ENCODE results near the gene PRPF18.

The PRPF18 gene

DNA sequence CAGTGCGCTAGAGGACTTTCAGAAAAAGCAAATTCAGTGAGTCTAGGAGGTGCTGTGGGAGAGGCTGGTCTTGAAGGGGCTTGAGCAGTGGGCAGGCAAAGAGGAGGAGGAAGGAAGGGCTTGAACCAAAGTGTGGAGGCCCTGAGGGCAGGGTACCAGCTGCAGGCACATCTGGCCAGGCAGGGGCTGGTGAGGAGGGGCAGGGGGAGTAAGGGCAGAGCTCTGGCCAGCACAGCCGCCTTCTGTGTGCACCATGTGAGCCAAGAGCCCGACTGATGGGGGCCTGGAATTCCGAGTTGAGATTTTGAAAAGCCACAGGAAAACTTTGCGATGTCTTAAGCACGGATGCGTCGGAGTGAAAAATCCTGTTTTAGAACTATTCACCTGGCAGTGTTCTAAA lies 74.5 kb downstream of the PRPF18 start:
- DNase-seq (ENCODE audit: low read depth in 2 of 2): no peak

DNA sequence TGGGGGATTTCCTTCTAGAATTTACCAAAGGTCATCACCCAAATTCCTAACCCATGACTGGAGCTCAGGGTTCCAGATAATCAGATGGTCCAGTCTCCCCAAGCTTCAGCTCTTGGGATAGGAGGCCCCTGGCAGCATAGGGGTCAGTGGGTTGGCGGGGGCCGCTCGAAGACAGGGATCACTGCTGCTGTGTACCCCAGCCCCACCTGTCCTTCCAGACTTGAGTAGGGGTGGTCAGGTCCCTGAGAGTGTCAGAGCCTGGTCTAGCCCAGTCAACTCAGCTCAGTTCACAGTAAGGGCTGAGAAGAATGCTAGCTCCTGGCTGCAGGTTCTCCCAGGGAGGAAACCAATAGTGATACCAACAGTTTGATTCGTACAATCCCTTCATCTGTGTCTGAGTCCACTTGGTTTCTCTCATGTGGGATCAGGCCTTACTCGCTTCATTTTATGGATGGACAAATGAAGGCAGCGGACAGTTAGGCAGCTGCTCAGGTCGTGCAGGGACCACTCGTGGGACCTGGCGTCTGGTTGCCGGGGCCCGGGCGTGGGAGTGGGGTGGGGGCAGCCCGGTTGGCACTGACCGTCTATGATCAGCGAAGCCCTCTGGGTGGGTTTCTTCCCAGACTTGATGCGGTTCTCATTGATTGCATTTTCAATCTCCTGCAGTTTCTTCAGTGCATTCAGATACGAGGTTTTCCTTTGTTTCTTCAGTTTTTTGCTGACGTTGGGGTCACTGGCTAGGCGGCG lies 78.9 kb downstream of the PRPF18 start:
- TF ChIP-seq, protein P1, sequence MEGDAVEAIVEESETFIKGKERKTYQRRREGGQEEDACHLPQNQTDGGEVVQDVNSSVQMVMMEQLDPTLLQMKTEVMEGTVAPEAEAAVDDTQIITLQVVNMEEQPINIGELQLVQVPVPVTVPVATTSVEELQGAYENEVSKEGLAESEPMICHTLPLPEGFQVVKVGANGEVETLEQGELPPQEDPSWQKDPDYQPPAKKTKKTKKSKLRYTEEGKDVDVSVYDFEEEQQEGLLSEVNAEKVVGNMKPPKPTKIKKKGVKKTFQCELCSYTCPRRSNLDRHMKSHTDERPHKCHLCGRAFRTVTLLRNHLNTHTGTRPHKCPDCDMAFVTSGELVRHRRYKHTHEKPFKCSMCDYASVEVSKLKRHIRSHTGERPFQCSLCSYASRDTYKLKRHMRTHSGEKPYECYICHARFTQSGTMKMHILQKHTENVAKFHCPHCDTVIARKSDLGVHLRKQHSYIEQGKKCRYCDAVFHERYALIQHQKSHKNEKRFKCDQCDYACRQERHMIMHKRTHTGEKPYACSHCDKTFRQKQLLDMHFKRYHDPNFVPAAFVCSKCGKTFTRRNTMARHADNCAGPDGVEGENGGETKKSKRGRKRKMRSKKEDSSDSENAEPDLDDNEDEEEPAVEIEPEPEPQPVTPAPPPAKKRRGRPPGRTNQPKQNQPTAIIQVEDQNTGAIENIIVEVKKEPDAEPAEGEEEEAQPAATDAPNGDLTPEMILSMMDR (IDR thresholded peaks at IDR 0.05; ENCODE audit: low read depth, low read length): no peak
- no peak for DNase-seq (ENCODE audit: low read depth in 2 of 2)
- no peak overlapping the region for H3K4me3 ChIP-seq (replicated peaks in 1 of 2; ENCODE audit: low read depth in 2 of 2, low read length in 2 of 2)

More for the DNA sequence above, 74.5 kb downstream of the PRPF18 start:
- H3K4me3 ChIP-seq (replicated peaks in 1 of 2; ENCODE audit: low read depth in 2 of 2, low read length in 2 of 2): no peak overlapping the region
- TF ChIP-seq, protein P1 (IDR thresholded peaks at IDR 0.05; ENCODE audit: low read depth, low read length): no peak

DNA sequence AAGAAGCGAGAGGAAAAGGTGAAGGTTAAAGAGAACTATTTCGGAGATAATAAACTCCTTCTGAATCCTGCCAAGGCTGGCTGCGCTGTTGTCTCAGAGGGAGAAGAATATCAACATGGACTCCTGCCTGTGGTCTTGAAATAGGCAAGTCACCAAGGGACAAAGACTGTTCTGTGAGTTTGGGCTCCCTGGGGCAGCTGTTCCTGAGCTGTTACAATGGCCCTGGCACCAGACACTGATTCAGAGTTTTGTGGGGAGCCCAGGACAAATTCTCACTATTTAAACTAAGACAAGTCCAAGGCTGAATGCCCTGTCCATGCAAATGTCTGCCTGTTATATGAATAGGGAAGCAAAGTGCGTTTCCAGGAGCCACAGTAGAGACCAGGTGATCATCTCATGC lies 81.4 kb downstream of the PRPF18 start:
- DNase-seq (ENCODE audit: low read depth in 2 of 2): no peak
- no peak overlapping the region for H3K4me3 ChIP-seq (replicated peaks in 1 of 2; ENCODE audit: low read depth in 2 of 2, low read length in 2 of 2)
- TF ChIP-seq, protein P1 (IDR thresholded peaks at IDR 0.05; ENCODE audit: low read depth, low read length): no peak

DNA sequence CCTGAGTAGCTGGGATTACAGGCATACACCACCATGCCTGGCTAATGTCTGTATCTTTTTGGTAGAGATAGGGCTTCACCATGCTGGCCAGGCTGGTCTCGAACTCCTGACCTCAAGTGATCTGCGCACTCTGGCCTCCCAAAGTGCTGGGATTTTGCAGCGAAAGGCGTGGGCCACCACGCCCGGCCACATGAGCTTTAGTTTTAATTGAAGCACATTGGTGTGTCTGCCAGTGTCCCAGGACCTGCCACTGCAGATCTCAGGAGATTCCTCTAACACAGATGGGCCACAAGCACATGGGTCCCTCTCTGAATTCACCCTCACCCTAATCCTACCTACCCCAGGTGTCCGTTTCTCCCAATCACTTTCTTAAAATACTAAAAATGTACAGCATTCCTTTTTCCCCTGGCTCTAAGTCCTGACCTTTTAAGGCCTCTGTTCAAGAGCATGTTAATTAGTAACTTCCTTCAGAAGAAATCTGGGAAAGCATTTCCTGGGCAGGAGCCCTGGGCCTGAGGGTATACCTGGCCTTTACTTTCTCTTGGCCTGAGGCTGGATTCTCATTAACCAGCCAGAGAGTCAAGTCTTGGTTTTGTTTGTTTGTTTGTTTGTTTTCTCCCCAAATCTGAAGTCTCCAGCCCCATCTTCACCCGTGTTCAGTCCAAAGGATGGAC lies 82.6 kb downstream of the PRPF18 start:
- DNase-seq (ENCODE audit: low read depth in 2 of 2): no peak
- TF ChIP-seq, protein P1 (IDR thresholded peaks at IDR 0.05; ENCODE audit: low read depth, low read length): no peak
- no peak overlapping the region for H3K4me3 ChIP-seq (replicated peaks in 1 of 2; ENCODE audit: low read depth in 2 of 2, low read length in 2 of 2)

DNA sequence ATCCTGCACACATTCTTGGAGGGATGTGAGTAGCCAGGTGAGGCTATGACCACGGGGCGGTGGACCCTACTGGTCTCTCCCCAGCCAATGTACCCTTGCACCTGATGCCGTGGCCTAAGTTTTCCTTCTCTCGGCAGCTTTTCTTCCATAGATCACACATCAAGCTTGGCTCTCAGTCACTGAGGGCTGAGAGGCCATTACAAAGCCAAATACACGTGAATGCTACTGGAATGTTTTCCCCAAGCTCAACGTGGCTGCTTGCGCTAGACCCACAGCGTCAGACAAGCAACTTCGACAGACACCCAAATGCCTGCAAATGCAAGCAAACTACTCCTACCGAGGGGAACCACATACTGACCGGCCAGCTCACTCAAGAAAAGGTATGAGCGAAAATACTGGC lies 83.1 kb downstream of the PRPF18 start:
- TF ChIP-seq, protein P1 (IDR thresholded peaks at IDR 0.05; ENCODE audit: low read depth, low read length): no peak
- DNase-seq (ENCODE audit: low read depth in 2 of 2): no peak
- no peak overlapping the region for H3K4me3 ChIP-seq (replicated peaks in 1 of 2; ENCODE audit: low read depth in 2 of 2, low read length in 2 of 2)

DNA sequence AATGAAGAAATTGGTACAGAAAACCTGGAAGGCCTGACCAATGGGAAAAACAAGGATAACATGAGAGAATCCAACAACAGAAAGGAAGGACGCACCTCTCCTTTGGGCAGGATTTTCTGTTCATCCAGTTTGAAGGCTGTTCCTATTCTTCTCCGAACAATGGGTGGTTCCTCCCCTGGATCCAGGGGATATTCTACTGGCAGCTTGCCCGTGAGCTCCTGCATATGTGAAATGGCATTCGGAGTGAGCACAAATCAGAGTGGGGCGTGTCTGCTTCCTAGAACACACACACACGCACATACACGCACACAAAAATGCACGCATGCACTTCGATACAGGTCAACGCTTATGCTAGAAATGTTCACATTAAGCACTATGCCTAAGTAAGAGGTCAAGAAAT lies 83.5 kb downstream of the PRPF18 start:
- TF ChIP-seq, protein P1 (IDR thresholded peaks at IDR 0.05; ENCODE audit: low read depth, low read length): no peak
- DNase-seq (ENCODE audit: low read depth in 2 of 2): peak in 1 of 2 donors; percentile 42
- no peak overlapping the region for H3K4me3 ChIP-seq (replicated peaks in 1 of 2; ENCODE audit: low read depth in 2 of 2, low read length in 2 of 2)

Measured in cardiac fibroblast (primary cell).